HEK293 (cell line): Measurements from ENCODE around the gene TMEM184C.
A peak's percentile ranks its signal among the peaks of the same experiment; 100 is the strongest.

Experiments
- BCL6B ChIP-seq: fragments of 450-650 bp; formaldehyde crosslinking; IDR thresholded peaks from 2 replicates; pipeline ENCODE4 v1.5.1; 2017; ENCODE audit warnings: missing biosample characterization, missing genetic modification characterization
- CTCF ChIP-seq: fragments of 450-650 bp; formaldehyde crosslinking; IDR thresholded peaks from 2 replicates; pipeline ENCODE4 v1.5.1; 2016; ENCODE audit warnings: missing biosample characterization, missing genetic modification characterization
- FEZF1 ChIP-seq: fragments of 450-650 bp; formaldehyde crosslinking; IDR thresholded peaks from 2 replicates; pipeline ENCODE4 v1.5.1; 2016; ENCODE audit warnings: missing biosample characterization, missing genetic modification characterization
- GLIS1 ChIP-seq: fragments of 450-650 bp; formaldehyde crosslinking; IDR thresholded peaks from 2 replicates; pipeline ENCODE4 v1.5.1; 2016; ENCODE audit warnings: missing biosample characterization, missing genetic modification characterization
- MEIS1 ChIP-seq: sonication (generic); formaldehyde crosslinking; IDR thresholded peaks from 2 replicates; pipeline ENCODE4 v1.8.1; 2022; ENCODE audit warnings: missing genetic modification reagents, mild to moderate bottlenecking, borderline replicate concordance
- MYNN ChIP-seq: fragments of 450-650 bp; formaldehyde crosslinking; IDR thresholded peaks from 2 replicates; pipeline ENCODE4 v1.5.1; 2016; ENCODE audit warnings: missing biosample characterization, missing genetic modification characterization, borderline replicate concordance
- PBX3 ChIP-seq: sonication (generic); formaldehyde crosslinking; IDR thresholded peaks from 2 replicates; pipeline ENCODE4 v1.8.1; 2022; ENCODE audit warnings: mild to moderate bottlenecking, moderate library complexity, missing genetic modification reagents
- PRDM4 ChIP-seq: fragments of 450-650 bp; formaldehyde crosslinking; IDR thresholded peaks from 2 replicates; pipeline ENCODE4 v1.5.1; 2017; ENCODE audit warnings: missing biosample characterization, missing genetic modification characterization
- SP3 ChIP-seq: fragments of 450-650 bp; formaldehyde crosslinking; IDR thresholded peaks from 2 replicates; pipeline ENCODE4 v1.5.1; 2016; ENCODE audit warnings: missing biosample characterization, missing genetic modification characterization
- ZBTB49 ChIP-seq: fragments of 450-650 bp; formaldehyde crosslinking; IDR thresholded peaks from 2 replicates; pipeline ENCODE4 v1.5.1; 2016; ENCODE audit warnings: missing biosample characterization, missing genetic modification characterization, low read depth
- ZEB2 ChIP-seq: fragments of 450-650 bp; formaldehyde crosslinking; IDR thresholded peaks from 2 replicates; pipeline ENCODE4 v1.5.1; 2016; ENCODE audit warnings: missing biosample characterization, missing genetic modification characterization
- ZNF114 ChIP-seq: fragments of 450-650 bp; formaldehyde crosslinking; IDR thresholded peaks from 2 replicates; pipeline ENCODE4 v1.5.0; 2017; ENCODE audit warnings: missing biosample characterization, missing genetic modification characterization
- ZNF121 ChIP-seq: fragments of 450-650 bp; formaldehyde crosslinking; IDR thresholded peaks from 2 replicates; pipeline ENCODE4 v1.5.1; 2016; ENCODE audit warnings: missing biosample characterization, missing genetic modification characterization
- ZNF138 ChIP-seq: fragments of 450-650 bp; formaldehyde crosslinking; IDR thresholded peaks from 2 replicates; pipeline ENCODE4 v1.5.1; 2016; ENCODE audit warnings: missing biosample characterization, missing genetic modification characterization, borderline replicate concordance
- ZNF302 ChIP-seq: fragments of 450-650 bp; formaldehyde crosslinking; IDR thresholded peaks from 2 replicates; pipeline ENCODE4 v1.5.1; 2016; ENCODE audit warnings: missing biosample characterization, missing genetic modification characterization, low read depth
- ZNF488 ChIP-seq: fragments of 450-650 bp; formaldehyde crosslinking; IDR thresholded peaks from 2 replicates; pipeline ENCODE4 v1.5.1; 2016; ENCODE audit warnings: missing biosample characterization, missing genetic modification characterization
- ZNF530 ChIP-seq: fragments of 450-650 bp; formaldehyde crosslinking; IDR thresholded peaks from 2 replicates; pipeline ENCODE4 v1.5.1; 2016; ENCODE audit warnings: low read depth, missing biosample characterization, missing genetic modification characterization
- ZNF561 ChIP-seq: fragments of 450-650 bp; IDR thresholded peaks from 2 replicates; pipeline ENCODE4 v1.5.1; 2018; ENCODE audit warnings: missing biosample characterization, missing genetic modification characterization, borderline replicate concordance
- ZNF621 ChIP-seq: fragments of 450-650 bp; formaldehyde crosslinking; IDR thresholded peaks from 2 replicates; pipeline ENCODE4 v1.5.1; 2017; ENCODE audit warnings: missing biosample characterization, missing genetic modification characterization
- ZNF664 ChIP-seq: fragments of 450-650 bp; formaldehyde crosslinking; IDR thresholded peaks from 2 replicates; pipeline ENCODE4 v1.5.1; 2016; ENCODE audit warnings: missing biosample characterization, missing genetic modification characterization
- ZNF701 ChIP-seq: fragments of 450-650 bp; formaldehyde crosslinking; IDR thresholded peaks from 2 replicates; pipeline ENCODE4 v1.5.1; 2016; ENCODE audit warnings: missing biosample characterization, missing genetic modification characterization
- ZNF776 ChIP-seq: fragments of 450-650 bp; formaldehyde crosslinking; IDR thresholded peaks from 2 replicates; pipeline ENCODE4 v1.5.0; 2017; ENCODE audit warnings: missing biosample characterization, missing genetic modification characterization, borderline replicate concordance
- ZNF837 ChIP-seq: fragments of 450-650 bp; formaldehyde crosslinking; IDR thresholded peaks from 2 replicates; pipeline ENCODE4 v1.5.1; 2016; ENCODE audit warnings: missing biosample characterization, missing genetic modification characterization
- TF ChIP-seq, protein P1 (sequence below): fragments of 450-650 bp; formaldehyde crosslinking; IDR thresholded peaks from 2 replicates; pipeline ENCODE4 v1.5.1; 2017; ENCODE audit warnings: missing biosample characterization, missing genetic modification characterization

Gene TMEM184C

DNA sequence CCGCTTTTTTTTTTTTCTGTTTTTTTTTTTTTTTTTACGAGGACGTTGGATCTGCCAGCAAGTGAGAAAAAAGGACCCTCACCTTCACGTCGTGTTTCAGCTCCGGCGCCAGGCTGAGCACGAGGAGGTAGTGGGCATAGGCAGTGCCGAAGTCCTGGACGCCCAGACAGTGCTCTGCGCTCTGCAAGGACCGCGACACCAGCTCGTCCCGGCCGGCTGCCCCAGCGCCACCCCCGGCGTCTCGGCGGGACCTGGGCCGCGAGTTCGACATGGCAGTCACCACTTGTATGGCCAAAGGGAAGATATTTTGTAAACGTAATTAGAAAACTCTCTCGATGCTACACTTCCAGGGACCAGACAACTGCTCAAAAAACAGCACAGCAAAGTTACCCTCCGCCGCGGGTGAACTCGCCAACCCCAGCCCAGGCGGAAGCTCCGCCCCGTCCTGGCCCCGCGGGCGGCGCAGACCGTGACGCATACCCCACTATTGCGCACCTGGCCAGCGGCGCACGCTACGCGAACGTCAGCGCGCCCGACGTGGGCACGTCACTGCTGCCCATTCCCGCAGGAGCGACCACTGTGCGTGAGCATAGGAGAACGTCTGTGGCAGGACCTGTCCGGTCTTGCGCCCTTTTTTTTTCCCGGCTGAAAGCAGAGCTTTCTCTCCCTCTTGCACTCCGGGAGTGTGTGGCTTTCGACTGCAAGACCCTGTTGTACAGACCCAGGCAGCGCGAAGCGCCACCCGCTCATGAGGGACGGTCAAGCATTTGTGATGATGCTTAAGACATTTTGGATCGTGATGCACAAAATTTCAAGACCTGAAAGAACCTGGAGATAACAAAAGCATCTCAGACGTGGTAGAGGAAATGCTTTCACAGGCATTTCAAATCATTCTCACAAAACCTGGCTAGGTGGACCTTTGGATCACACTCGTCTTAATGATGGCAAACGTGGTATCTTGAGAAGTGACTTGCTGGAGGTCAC is 66.8 kb downstream of the TMEM184C start, which contains the start of gene PRMT9 (continued):
- TF ChIP-seq PRDM4 (tag by site-specific recombination) (no peak), ZNF121 (no peak), ZEB2 (tag by site-specific recombination) (peak; percentile 77; the same call in 1 of the 2 replicates), MYNN (tag by site-specific recombination) (no peak), BCL6B (no peak), ZNF561 (tag by site-specific recombination) (no peak), SP3 (peak; percentile 65), MEIS1 (CRISPR knock-in tag) (no peak), ZNF138 (no peak), ZNF837 (tag by site-specific recombination) (no peak), ZNF302 (tag by site-specific recombination) (no peak), ZNF701 (tag by site-specific recombination) (no peak), FEZF1 (no peak; the same call in 1 of the 2 replicates), PBX3 (CRISPR knock-in tag) (peak; percentile 50; the same call in 1 of the 2 replicates), CTCF (no peak), ZNF621 (tag by site-specific recombination) (no peak), ZBTB49 (tag by site-specific recombination) (no peak), ZNF114 (no peak), ZNF530 (no peak), ZNF664 (tag by site-specific recombination) (no peak), ZNF776 (tag by site-specific recombination) (no peak), GLIS1 (tag by site-specific recombination) (peak; percentile 42), ZNF488 (no peak)
- TF ChIP-seq, protein P1, sequence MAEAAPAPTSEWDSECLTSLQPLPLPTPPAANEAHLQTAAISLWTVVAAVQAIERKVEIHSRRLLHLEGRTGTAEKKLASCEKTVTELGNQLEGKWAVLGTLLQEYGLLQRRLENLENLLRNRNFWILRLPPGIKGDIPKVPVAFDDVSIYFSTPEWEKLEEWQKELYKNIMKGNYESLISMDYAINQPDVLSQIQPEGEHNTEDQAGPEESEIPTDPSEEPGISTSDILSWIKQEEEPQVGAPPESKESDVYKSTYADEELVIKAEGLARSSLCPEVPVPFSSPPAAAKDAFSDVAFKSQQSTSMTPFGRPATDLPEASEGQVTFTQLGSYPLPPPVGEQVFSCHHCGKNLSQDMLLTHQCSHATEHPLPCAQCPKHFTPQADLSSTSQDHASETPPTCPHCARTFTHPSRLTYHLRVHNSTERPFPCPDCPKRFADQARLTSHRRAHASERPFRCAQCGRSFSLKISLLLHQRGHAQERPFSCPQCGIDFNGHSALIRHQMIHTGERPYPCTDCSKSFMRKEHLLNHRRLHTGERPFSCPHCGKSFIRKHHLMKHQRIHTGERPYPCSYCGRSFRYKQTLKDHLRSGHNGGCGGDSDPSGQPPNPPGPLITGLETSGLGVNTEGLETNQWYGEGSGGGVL (tag by site-specific recombination) = no peak
